ENCODE data around the gene HIP1.
"Not testable (repeated sequence)": the region's sequence is repeated elsewhere in the genome, so short reads cannot be mapped to it uniquely, and the experiment has no call there.

The HIP1 gene

GRCh38 chr7:75647709-75648438 lies 90.9 kb downstream of the HIP1 start:
- in situ Hi-C loops (cut with HindIII; ENCODE audit: low sequenced_read_pairs), result no loop called here

- in situ Hi-C loops (cut with HindIII; ENCODE audit: low sequenced_read_pairs), result no loop called here
Observed at GRCh38 chr7:75646571-75647102, 92.1 kb downstream of the HIP1 start.

- in situ Hi-C loops (cut with HindIII; ENCODE audit: low sequenced_read_pairs), result no loop called here
Observed at GRCh38 chr7:75645570-75645969, 93.2 kb downstream of the HIP1 start.

- in situ Hi-C loops (cut with HindIII; ENCODE audit: low sequenced_read_pairs), result no loop called here
Observed at GRCh38 chr7:75644589-75644988, 94.2 kb downstream of the HIP1 start.

GRCh38 chr7:75642810-75643486 lies 95.8 kb downstream of the HIP1 start:
- in situ Hi-C loops (cut with HindIII; ENCODE audit: low sequenced_read_pairs), result no loop called here

- in situ Hi-C loops (cut with HindIII; ENCODE audit: low sequenced_read_pairs), result no loop called here
Observed at GRCh38 chr7:75640201-75640600, 98.5 kb downstream of the HIP1 start.

GRCh38 chr7:75639886-75640190 lies 98.9 kb downstream of the HIP1 start:
- in situ Hi-C loops (cut with HindIII; ENCODE audit: low sequenced_read_pairs), result loop anchor here (5.0 kb wide), 1 partner anchor 43 kb away; no protein-coding TSS in a partner anchor

GRCh38 chr7:75639071-75639885 lies 99.5 kb downstream of the HIP1 start:
- in situ Hi-C loops (cut with HindIII; ENCODE audit: low sequenced_read_pairs), result loop anchor here (5.0 kb wide), 1 partner anchor 42 kb away; no protein-coding TSS in a partner anchor

GRCh38 chr7:75638594-75639070 lies 100.1 kb downstream of the HIP1 start:
- in situ Hi-C loops (cut with HindIII; ENCODE audit: low sequenced_read_pairs), result loop anchor here (5.0 kb wide), 1 partner anchor 41 kb away; no protein-coding TSS in a partner anchor

GRCh38 chr7:75637854-75638593 lies 100.7 kb downstream of the HIP1 start:
- in situ Hi-C loops (cut with HindIII; ENCODE audit: low sequenced_read_pairs), result loop anchor here (5.0 kb wide), 1 partner anchor 41 kb away; no protein-coding TSS in a partner anchor

- in situ Hi-C loops (cut with HindIII; ENCODE audit: low sequenced_read_pairs), result loop anchor here (5.0 kb wide), 1 partner anchor 38 kb away; no protein-coding TSS in a partner anchor
Observed at GRCh38 chr7:75635036-75635435, 103.7 kb downstream of the HIP1 start.

- in situ Hi-C loops (cut with HindIII; ENCODE audit: low sequenced_read_pairs), result not testable (repeated sequence)
Observed at GRCh38 chr7:75632587-75632986, 106.2 kb downstream of the HIP1 start.

- in situ Hi-C loops (cut with HindIII; ENCODE audit: low sequenced_read_pairs), result no loop called here
Observed at GRCh38 chr7:75631711-75632110, 107.0 kb downstream of the HIP1 start.

- in situ Hi-C loops (cut with HindIII; ENCODE audit: low sequenced_read_pairs), result no loop called here
Observed at GRCh38 chr7:75630549-75630948, 108.2 kb downstream of the HIP1 start.

GRCh38 chr7:75629044-75629443 lies 109.7 kb downstream of the HIP1 start:
- in situ Hi-C loops (cut with HindIII; ENCODE audit: low sequenced_read_pairs), result no loop called here

- in situ Hi-C loops (cut with HindIII; ENCODE audit: low sequenced_read_pairs), result no loop called here
Observed at GRCh38 chr7:75628055-75628454, 110.7 kb downstream of the HIP1 start.

GRCh38 chr7:75626954-75627353 lies 111.8 kb downstream of the HIP1 start:
- in situ Hi-C loops (cut with HindIII; ENCODE audit: low sequenced_read_pairs), result no loop called here

- in situ Hi-C loops (cut with HindIII; ENCODE audit: low sequenced_read_pairs), result no loop called here
Observed at GRCh38 chr7:75625868-75626267, 112.9 kb downstream of the HIP1 start.

GRCh38 chr7:75624134-75624832 lies 114.5 kb downstream of the HIP1 start:
- in situ Hi-C loops (cut with HindIII; ENCODE audit: low sequenced_read_pairs), result no loop called here

All from endothelial cell of hepatic sinusoid (primary cell).